CD4-positive, alpha-beta T cell treated with Interleukin-1 beta for 1 hour (primary cell): Measurements from ENCODE around the gene CCDC78.

Experiments
- DNase-seq, 2 donors: peaks; one replicate each; pipeline ENCODE4 v3.0.0-alpha.2; 2020 to 2022

CCDC78 gene

GRCh38 chr16:736936-737481 lies 10.8 kb upstream of the CCDC78 start:
- no peak for DNase-seq

GRCh38 chr16:735982-736453 lies 9.8 kb upstream of the CCDC78 start:
- DNase-seq = no peak

GRCh38 chr16:734981-735881 lies 9.0 kb upstream of the CCDC78 start:
- no peak for DNase-seq

- no peak for DNase-seq
These were observed 8.2 kb upstream of the CCDC78 start for GRCh38 chr16:734208-734980.

GRCh38 chr16:733382-734207 lies 7.4 kb upstream of the CCDC78 start:
- DNase-seq = no peak

GRCh38 chr16:732936-733335 lies 6.7 kb upstream of the CCDC78 start:
- no peak for DNase-seq

GRCh38 chr16:732332-732731 lies 6.1 kb upstream of the CCDC78 start:
- no peak for DNase-seq

- no peak for DNase-seq
These were observed 4.6 kb upstream of the CCDC78 start for GRCh38 chr16:730666-731509.

GRCh38 chr16:729768-730665 lies 3.8 kb upstream of the CCDC78 start:
- no peak for DNase-seq

- DNase-seq = no peak
These were observed 2.9 kb upstream of the CCDC78 start for GRCh38 chr16:728890-729744.

GRCh38 chr16:728131-728889 lies 2.1 kb upstream of the CCDC78 start:
- DNase-seq = peak; percentile 77

GRCh38 chr16:727291-727977 lies 1.2 kb upstream of the CCDC78 start:
- peak; percentile 36 to 40 for DNase-seq

- no peak for DNase-seq
These were observed 130 bp downstream of the CCDC78 start for GRCh38 chr16:726188-726437.

GRCh38 chr16:725463-726187 lies 618 bp downstream of the CCDC78 start:
- DNase-seq = no peak

- no peak for DNase-seq
These were observed 1.2 kb downstream of the CCDC78 start for GRCh38 chr16:725041-725376.

- DNase-seq = no peak
These were observed 1.8 kb downstream of the CCDC78 start for GRCh38 chr16:724188-725040.

- no peak for DNase-seq
These were observed 2.5 kb downstream of the CCDC78 start for GRCh38 chr16:723695-724094.
